Sigmoid colon (tissue), 4 donors: ENCODE data around the gene TKTL1.

Experiments
- EP300 ChIP-seq, 4 donors: sonication (generic); formaldehyde crosslinking; IDR thresholded peaks; one replicate each; pipeline ENCODE4 v1.6.1; 2017; ENCODE audit warnings: antibody characterized with exemption in 4 of 4
- POLR2AphosphoS5 ChIP-seq, 4 donors: sonication (generic); formaldehyde crosslinking; IDR thresholded peaks; one replicate each; pipeline ENCODE4 v1.6.1; 2017; ENCODE audit warnings: antibody characterized with exemption in 4 of 4
- TF ChIP-seq, protein P1 (sequence below), 4 experiments: fragments of 450-650 bp in 3 of 4; fragments of 200-600 bp in 1 of 4; IDR thresholded peaks; one replicate each; pipeline ENCODE4 v1.5.1; 2016 to 2019; ENCODE audit warnings: antibody characterized with exemption in 4 of 4, mild to moderate bottlenecking in 3 of 4, moderate library complexity in 2 of 4

DNA sequence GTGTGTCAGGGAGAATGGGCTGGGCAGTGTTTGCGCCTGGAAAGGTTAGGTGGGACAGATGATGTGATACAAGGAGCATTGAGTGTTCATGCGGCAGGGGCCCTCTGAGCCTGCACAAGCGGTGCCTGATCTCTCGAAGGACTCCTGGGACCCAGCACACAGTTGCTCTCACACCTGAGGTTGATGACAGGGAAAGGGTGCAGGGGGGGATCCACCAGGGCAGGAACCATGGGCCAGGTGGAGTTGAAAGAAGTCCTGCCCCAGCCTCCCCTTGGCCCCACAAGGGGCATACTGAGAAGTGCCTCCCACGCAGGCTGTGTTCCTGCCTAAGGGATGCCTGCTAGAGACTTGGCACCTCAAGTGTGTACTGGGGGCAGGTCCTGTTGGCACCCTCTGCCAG, 33.1 kb downstream of the TKTL1 start:
- TF ChIP-seq, protein P1, sequence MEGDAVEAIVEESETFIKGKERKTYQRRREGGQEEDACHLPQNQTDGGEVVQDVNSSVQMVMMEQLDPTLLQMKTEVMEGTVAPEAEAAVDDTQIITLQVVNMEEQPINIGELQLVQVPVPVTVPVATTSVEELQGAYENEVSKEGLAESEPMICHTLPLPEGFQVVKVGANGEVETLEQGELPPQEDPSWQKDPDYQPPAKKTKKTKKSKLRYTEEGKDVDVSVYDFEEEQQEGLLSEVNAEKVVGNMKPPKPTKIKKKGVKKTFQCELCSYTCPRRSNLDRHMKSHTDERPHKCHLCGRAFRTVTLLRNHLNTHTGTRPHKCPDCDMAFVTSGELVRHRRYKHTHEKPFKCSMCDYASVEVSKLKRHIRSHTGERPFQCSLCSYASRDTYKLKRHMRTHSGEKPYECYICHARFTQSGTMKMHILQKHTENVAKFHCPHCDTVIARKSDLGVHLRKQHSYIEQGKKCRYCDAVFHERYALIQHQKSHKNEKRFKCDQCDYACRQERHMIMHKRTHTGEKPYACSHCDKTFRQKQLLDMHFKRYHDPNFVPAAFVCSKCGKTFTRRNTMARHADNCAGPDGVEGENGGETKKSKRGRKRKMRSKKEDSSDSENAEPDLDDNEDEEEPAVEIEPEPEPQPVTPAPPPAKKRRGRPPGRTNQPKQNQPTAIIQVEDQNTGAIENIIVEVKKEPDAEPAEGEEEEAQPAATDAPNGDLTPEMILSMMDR (IDR thresholded peaks at IDR 0.05), result no peak
- TF ChIP-seq POLR2AphosphoS5 (IDR thresholded peaks at IDR 0.05) (no peak), EP300 (IDR thresholded peaks at IDR 0.05) (no peak)
